Stimulated activated CD8-positive, alpha-beta memory T cell treated with anti-CD3 and anti-CD28 coated beads, Interleukin-15, amount 100 ng/mL, for 24 hours (primary cell): ENCODE results near the gene CLK3.
"Not testable (repeated sequence)": the region's sequence is repeated elsewhere in the genome, so short reads cannot be mapped to it uniquely, and the experiment has no call there.

Experiments
- DNase-seq: peaks from one replicate; pipeline ENCODE4 v3.0.0-alpha.2; 2020; ENCODE audit warnings: low read depth

Gene CLK3

GRCh38 chr15:74620636-74621545, 5.3 kb downstream of the CLK3 start:
- DNase-seq: peak; percentile 29

GRCh38 chr15:74621546-74621920, 5.9 kb downstream of the CLK3 start:
- no peak for DNase-seq

- DNase-seq: no peak
These were observed 6.3 kb downstream of the CLK3 start for GRCh38 chr15:74621936-74622335.

- no peak for DNase-seq
These were observed 7.1 kb downstream of the CLK3 start for GRCh38 chr15:74622758-74623157.

- no peak for DNase-seq
These were observed 8.5 kb downstream of the CLK3 start for GRCh38 chr15:74624020-74624602.

- DNase-seq: no peak
These were observed 10.1 kb downstream of the CLK3 start for GRCh38 chr15:74625693-74626092.

- no peak for DNase-seq
These were observed 10.7 kb downstream of the CLK3 start for GRCh38 chr15:74626336-74626735.

- no peak for DNase-seq
These were observed 11.4 kb downstream of the CLK3 start for GRCh38 chr15:74626752-74627692.

GRCh38 chr15:74627766-74628165, 12.1 kb downstream of the CLK3 start:
- DNase-seq: no peak

- DNase-seq: no peak
These were observed 12.6 kb downstream of the CLK3 start for GRCh38 chr15:74628199-74628598.

GRCh38 chr15:74628949-74629348, 13.3 kb downstream of the CLK3 start:
- DNase-seq: no peak

GRCh38 chr15:74629696-74630095, 14.1 kb downstream of the CLK3 start:
- DNase-seq: not testable (repeated sequence)

GRCh38 chr15:74630284-74631086, 14.8 kb downstream of the CLK3 start:
- no peak for DNase-seq

- no peak for DNase-seq
These were observed 15.4 kb downstream of the CLK3 start for GRCh38 chr15:74631087-74631385.

GRCh38 chr15:74631408-74631807, 15.8 kb downstream of the CLK3 start:
- no peak for DNase-seq

GRCh38 chr15:74631935-74632560, 16.4 kb downstream of the CLK3 start:
- no peak for DNase-seq

GRCh38 chr15:74632601-74633000, 17.0 kb downstream of the CLK3 start:
- DNase-seq: no peak

GRCh38 chr15:74633781-74634180, 18.1 kb downstream of the CLK3 start:
- no peak for DNase-seq

GRCh38 chr15:74635228-74635627, 19.6 kb downstream of the CLK3 start:
- peak; percentile 29 for DNase-seq

GRCh38 chr15:74636984-74637383, 21.3 kb downstream of the CLK3 start:
- no peak for DNase-seq

GRCh38 chr15:74641151-74641550, 25.5 kb downstream of the CLK3 start:
- no peak for DNase-seq
